ENCODE data around the gene PKP4. TPM values are rescaled to one million over a fixed set of nuclear protein-coding genes. Genes with fewer than 3 reads are reported as not detected.
A peak's percentile ranks its signal among the peaks of the same experiment; 100 is the strongest.

The PKP4 gene
- total RNA-seq, 2 donors from 2014 or later: 90.5 to 102 TPM

- H3K27ac Mint-ChIP-seq: no peak overlapping the region
- H3K27me3 Mint-ChIP-seq (ENCODE audit: insufficient read depth): peaks cover 1% of the 10 kb centered on the region
- Histone ChIP-seq H3K27me3 (ENCODE audit: control insufficient read depth, insufficient read depth, low read length, poor library complexity, severe bottlenecking) (no peaks in the 10 kb centered on the region), H3K27ac (ENCODE audit: low read depth, low read length) (no peak overlapping the region), H3K9me3 (ENCODE audit: control insufficient read depth, low read length) (no peaks in the 10 kb centered on the region), H3K36me3 (ENCODE audit: control insufficient read depth, insufficient read depth, low read length) (no peaks in the 10 kb centered on the region), H3K4me1 (ENCODE audit: control insufficient read depth, insufficient read depth, low read length) (no peaks in the 10 kb centered on the region), H3K4me3 (ENCODE audit: low read length) (no peak overlapping the region), H3K9ac (ENCODE audit: extremely low read depth, low read length, poor library complexity, severe bottlenecking) (no peak overlapping the region)
- DNase-seq: peak; percentile 26
- TF ChIP-seq, protein P1, sequence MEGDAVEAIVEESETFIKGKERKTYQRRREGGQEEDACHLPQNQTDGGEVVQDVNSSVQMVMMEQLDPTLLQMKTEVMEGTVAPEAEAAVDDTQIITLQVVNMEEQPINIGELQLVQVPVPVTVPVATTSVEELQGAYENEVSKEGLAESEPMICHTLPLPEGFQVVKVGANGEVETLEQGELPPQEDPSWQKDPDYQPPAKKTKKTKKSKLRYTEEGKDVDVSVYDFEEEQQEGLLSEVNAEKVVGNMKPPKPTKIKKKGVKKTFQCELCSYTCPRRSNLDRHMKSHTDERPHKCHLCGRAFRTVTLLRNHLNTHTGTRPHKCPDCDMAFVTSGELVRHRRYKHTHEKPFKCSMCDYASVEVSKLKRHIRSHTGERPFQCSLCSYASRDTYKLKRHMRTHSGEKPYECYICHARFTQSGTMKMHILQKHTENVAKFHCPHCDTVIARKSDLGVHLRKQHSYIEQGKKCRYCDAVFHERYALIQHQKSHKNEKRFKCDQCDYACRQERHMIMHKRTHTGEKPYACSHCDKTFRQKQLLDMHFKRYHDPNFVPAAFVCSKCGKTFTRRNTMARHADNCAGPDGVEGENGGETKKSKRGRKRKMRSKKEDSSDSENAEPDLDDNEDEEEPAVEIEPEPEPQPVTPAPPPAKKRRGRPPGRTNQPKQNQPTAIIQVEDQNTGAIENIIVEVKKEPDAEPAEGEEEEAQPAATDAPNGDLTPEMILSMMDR (conservative IDR thresholded peaks at IDR 0.05): no peak
- H3K4me3 Mint-ChIP-seq: no peak overlapping the region
- H3K9me3 Mint-ChIP-seq: no peaks in the 10 kb centered on the region
- no peaks in the 10 kb centered on the region for H3K36me3 Mint-ChIP-seq (ENCODE audit: low read depth)
- peaks cover 9% of the 10 kb centered on the region for H3K4me1 Mint-ChIP-seq
- WGBS, 2 experiments (ENCODE audit: insufficient coverage in 1 of 2, insufficient read length in 1 of 2): 82 to 93% methylated on average over 3 to 8 of the region's 8 CpGs
Observed at GRCh38 chr2:158724803-158725381, 268.1 kb downstream of the PKP4 start.

- Mint-ChIP-seq H3K9me3 (no peaks in the 10 kb centered on the region), H3K4me1 (peaks cover 9% of the 10 kb centered on the region), H3K4me3 (no peak overlapping the region), H3K27me3 (ENCODE audit: insufficient read depth) (no peaks in the 10 kb centered on the region), H3K36me3 (ENCODE audit: low read depth) (no peaks in the 10 kb centered on the region), H3K27ac (no peak overlapping the region)
- no peaks in the 10 kb centered on the region for H3K27me3 ChIP-seq (ENCODE audit: control insufficient read depth, insufficient read depth, low read length, poor library complexity, severe bottlenecking)
- no peak overlapping the region for H3K4me3 ChIP-seq (ENCODE audit: low read length)
- 72 to 82% methylated on average over 7 of the region's 7 CpGs for WGBS, 2 experiments (ENCODE audit: insufficient coverage in 1 of 2, insufficient read length in 1 of 2)
- no peak overlapping the region for H3K27ac ChIP-seq (ENCODE audit: low read depth, low read length)
- no peak overlapping the region for H3K9ac ChIP-seq (ENCODE audit: extremely low read depth, low read length, poor library complexity, severe bottlenecking)
- no peaks in the 10 kb centered on the region for H3K4me1 ChIP-seq (ENCODE audit: control insufficient read depth, insufficient read depth, low read length)
- DNase-seq: peak; percentile 41
- H3K36me3 ChIP-seq (ENCODE audit: control insufficient read depth, insufficient read depth, low read length): no peaks in the 10 kb centered on the region
- H3K9me3 ChIP-seq (ENCODE audit: control insufficient read depth, low read length): no peaks in the 10 kb centered on the region
- TF ChIP-seq, protein P1 (conservative IDR thresholded peaks at IDR 0.05): no peak
Observed at GRCh38 chr2:158725441-158725891, 268.7 kb downstream of the PKP4 start.

DNA sequence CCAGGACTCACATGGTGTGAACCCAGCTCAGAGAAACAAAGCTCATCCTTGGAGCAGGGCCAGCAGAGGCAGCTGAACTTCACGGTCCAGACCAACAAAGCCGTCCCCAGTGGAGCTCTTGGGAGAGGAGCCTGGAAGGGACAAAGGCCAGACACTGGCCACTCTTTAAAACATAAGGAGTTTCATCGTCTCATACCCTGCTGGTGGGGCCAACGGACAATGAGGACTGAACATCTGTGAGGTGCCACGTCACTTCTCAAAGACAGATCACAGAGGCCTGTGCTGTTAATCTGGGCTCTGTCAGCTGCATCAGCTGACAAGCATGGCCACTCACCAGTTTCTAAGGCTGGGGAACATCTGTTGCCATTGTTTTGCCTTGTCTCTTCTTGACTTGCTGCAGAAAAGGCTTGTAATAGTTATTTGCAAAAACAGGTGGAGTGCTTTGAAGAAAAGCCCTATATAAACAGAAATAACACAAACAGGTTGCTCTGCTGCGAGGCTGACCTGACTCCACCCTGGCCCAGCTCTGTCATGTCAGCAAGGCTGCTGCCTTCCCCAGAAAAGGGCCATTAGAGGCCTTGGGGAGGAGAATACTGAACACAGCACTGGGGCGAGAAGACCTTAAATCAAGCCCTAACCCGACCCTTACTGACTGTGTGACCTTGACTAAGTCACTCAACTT lies 270.3 kb downstream of the PKP4 start:
- 71 to 89% methylated on average over 4 to 8 of the region's 8 CpGs for WGBS, 2 experiments (ENCODE audit: insufficient coverage in 1 of 2, insufficient read length in 1 of 2)
- H3K9ac ChIP-seq (ENCODE audit: extremely low read depth, low read length, poor library complexity, severe bottlenecking): no peak overlapping the region
- H3K27ac Mint-ChIP-seq: no peak overlapping the region
- no peaks in the 10 kb centered on the region for H3K36me3 Mint-ChIP-seq (ENCODE audit: low read depth)
- DNase-seq: peak; percentile 27
- H3K4me3 ChIP-seq (ENCODE audit: low read length): no peak overlapping the region
- H3K9me3 ChIP-seq (ENCODE audit: control insufficient read depth, low read length): no peaks in the 10 kb centered on the region
- H3K9me3 Mint-ChIP-seq: no peaks in the 10 kb centered on the region
- H3K27me3 Mint-ChIP-seq (ENCODE audit: insufficient read depth): no peaks in the 10 kb centered on the region
- peak overlapping the region; percentile 79 for H3K27ac ChIP-seq (ENCODE audit: low read depth, low read length)
- H3K4me1 ChIP-seq (ENCODE audit: control insufficient read depth, insufficient read depth, low read length): no peaks in the 10 kb centered on the region
- no peaks in the 10 kb centered on the region for H3K27me3 ChIP-seq (ENCODE audit: control insufficient read depth, insufficient read depth, low read length, poor library complexity, severe bottlenecking)
- TF ChIP-seq, protein P1 (conservative IDR thresholded peaks at IDR 0.05): no peak
- H3K4me3 Mint-ChIP-seq: no peak overlapping the region
- peaks cover 9% of the 10 kb centered on the region for H3K4me1 Mint-ChIP-seq
- H3K36me3 ChIP-seq (ENCODE audit: control insufficient read depth, insufficient read depth, low read length): no peaks in the 10 kb centered on the region

Data from endodermal cell (in vitro differentiated cells).